Fibroblast of the aortic adventitia (primary cell): ENCODE data around the gene SMIM45.

Source experiments
- DNase-seq: peaks from one replicate; pipeline ENCODE4 v3.0.0-alpha.2; 2010; ENCODE audit warnings: low read depth
- H3K4me3 ChIP-seq: 2 replicates; pipeline ENCODE4 v1.5.1; 2011; ENCODE audit warnings: low read depth, mild to moderate bottlenecking, control low read depth, low read length, moderate library complexity
- CTCF ChIP-seq: IDR thresholded peaks from 2 replicates; pipeline ENCODE4 v1.5.1; 2011; ENCODE audit warnings: mild to moderate bottlenecking, low read length, control low read depth, inconsistent platforms; ENCODE audit not compliant: insufficient read depth

Gene SMIM45

GRCh38 chr22:41912338-41913039 is 39.5 kb upstream of the SMIM45 start:
- TF ChIP-seq CTCF: no peak

GRCh38 chr22:41913040-41913719 is 38.8 kb upstream of the SMIM45 start:
- TF ChIP-seq CTCF: no peak
- DNase-seq: no peak
- no peak overlapping the region for H3K4me3 ChIP-seq

More at GRCh38 chr22:41912338-41913039, 39.5 kb upstream of the SMIM45 start:
- no peak overlapping the region for H3K4me3 ChIP-seq
- no peak for DNase-seq

GRCh38 chr22:41913842-41914534 is 38.0 kb upstream of the SMIM45 start:
- H3K4me3 ChIP-seq: no peak overlapping the region
- no peak for TF ChIP-seq CTCF
- no peak for DNase-seq

- no peak for DNase-seq
- no peak overlapping the region for H3K4me3 ChIP-seq
- TF ChIP-seq CTCF: no peak
These were observed 37.3 kb upstream of the SMIM45 start for GRCh38 chr22:41914611-41915034.

GRCh38 chr22:41915035-41915785 is 36.7 kb upstream of the SMIM45 start, which contains the start of gene SHISA8:
Gene SHISA8, minus strand, starts transcription at chr22:41915074. Its CDS starts 407 bp downstream, at chr22:41914667.
- TF ChIP-seq CTCF: no peak
- DNase-seq: no peak

GRCh38 chr22:41915786-41916493 is 36.0 kb upstream of the SMIM45 start:
- no peak for DNase-seq
- TF ChIP-seq CTCF: no peak
- H3K4me3 ChIP-seq: no peak overlapping the region

More at GRCh38 chr22:41915035-41915785, 36.7 kb upstream of the SMIM45 start, which contains the start of gene SHISA8:
- H3K4me3 ChIP-seq: no peak within 1 kb of the TSS
